Measurements from ENCODE around the gene ZBTB7C. TPM values are rescaled to one million over a fixed set of nuclear protein-coding genes. Genes with fewer than 3 reads are reported as not detected.
A peak's percentile ranks its signal among the peaks of the same experiment; 100 is the strongest.

The ZBTB7C gene
- polyA plus RNA-seq, 1 donor (not counting 4 experiments of a cell fraction or from before 2014, with no cell fraction given), result 0.58 TPM

DNA sequence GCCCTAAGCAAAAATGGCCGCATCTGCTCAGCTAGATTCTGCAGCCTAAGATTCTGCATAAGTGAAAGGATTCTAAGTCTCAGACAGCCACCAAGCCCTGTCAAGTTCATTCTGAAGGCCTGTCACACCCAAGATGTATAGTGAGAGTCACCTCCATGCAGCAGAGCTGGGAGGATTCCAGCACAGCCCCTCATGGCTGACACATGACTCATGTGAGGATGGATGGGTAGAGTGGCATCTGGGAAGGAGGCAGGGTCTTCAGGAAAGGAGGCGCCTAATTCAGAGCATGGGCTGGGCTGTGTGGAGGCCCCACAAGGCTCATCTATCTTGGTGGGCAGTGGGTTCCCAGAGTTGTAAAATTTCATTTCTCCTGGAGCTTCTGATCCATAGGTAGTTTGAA is 41.5 kb upstream of the ZBTB7C start:
- no peak overlapping the region for H3K4me3 ChIP-seq (ENCODE audit: control insufficient read depth in 2 of 3, extremely low read depth in 1 of 3, insufficient read depth in 2 of 3, low read depth in 1 of 3, low read length in 3 of 3)
- H3K79me2 ChIP-seq (ENCODE audit: control insufficient read depth, insufficient read depth, low read length), result no peaks in the 10 kb centered on the region
- H3K9me3 ChIP-seq (ENCODE audit: control insufficient read depth, low read depth, low read length), result no peaks in the 10 kb centered on the region
- FAIRE-seq (no peak), DNase-seq (ENCODE audit: low read depth, low spot score) (no peak)
- TF ChIP-seq EZH2 (IDR thresholded peaks at IDR 0.05; ENCODE audit: low read length), result no peak
- TF ChIP-seq, protein P1, sequence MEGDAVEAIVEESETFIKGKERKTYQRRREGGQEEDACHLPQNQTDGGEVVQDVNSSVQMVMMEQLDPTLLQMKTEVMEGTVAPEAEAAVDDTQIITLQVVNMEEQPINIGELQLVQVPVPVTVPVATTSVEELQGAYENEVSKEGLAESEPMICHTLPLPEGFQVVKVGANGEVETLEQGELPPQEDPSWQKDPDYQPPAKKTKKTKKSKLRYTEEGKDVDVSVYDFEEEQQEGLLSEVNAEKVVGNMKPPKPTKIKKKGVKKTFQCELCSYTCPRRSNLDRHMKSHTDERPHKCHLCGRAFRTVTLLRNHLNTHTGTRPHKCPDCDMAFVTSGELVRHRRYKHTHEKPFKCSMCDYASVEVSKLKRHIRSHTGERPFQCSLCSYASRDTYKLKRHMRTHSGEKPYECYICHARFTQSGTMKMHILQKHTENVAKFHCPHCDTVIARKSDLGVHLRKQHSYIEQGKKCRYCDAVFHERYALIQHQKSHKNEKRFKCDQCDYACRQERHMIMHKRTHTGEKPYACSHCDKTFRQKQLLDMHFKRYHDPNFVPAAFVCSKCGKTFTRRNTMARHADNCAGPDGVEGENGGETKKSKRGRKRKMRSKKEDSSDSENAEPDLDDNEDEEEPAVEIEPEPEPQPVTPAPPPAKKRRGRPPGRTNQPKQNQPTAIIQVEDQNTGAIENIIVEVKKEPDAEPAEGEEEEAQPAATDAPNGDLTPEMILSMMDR (optimal IDR thresholded peaks at IDR 0.05 in 1 of 3, IDR thresholded peaks at IDR 0.05 in 1 of 3, conservative IDR thresholded peaks at IDR 0.05 in 1 of 3; ENCODE audit: extremely low read depth in 1 of 3, insufficient read depth in 2 of 3, low read length in 3 of 3), result no peak
- H2AFZ ChIP-seq (ENCODE audit: control insufficient read depth, low read length), result no peak overlapping the region
- peaks cover 2% of the 10 kb centered on the region for H3K27me3 ChIP-seq (ENCODE audit: control insufficient read depth, extremely low read depth, insufficient read depth, low read length)
- H3K9me1 ChIP-seq (ENCODE audit: control insufficient read depth, extremely low read depth, insufficient read depth, low read length), result no peaks in the 10 kb centered on the region
- H3K9ac ChIP-seq (ENCODE audit: control insufficient read depth, extremely low read depth, insufficient read depth, low read length), result no peak overlapping the region
- H3K4me2 ChIP-seq (ENCODE audit: control insufficient read depth, extremely low read depth, insufficient read depth, low read depth, low read length), result no peak overlapping the region
- no peaks in the 10 kb centered on the region for H4K20me1 ChIP-seq (ENCODE audit: control insufficient read depth, extremely low read depth, insufficient read depth, low read length)
- H3K4me1 ChIP-seq (ENCODE audit: control insufficient read depth, extremely low read depth, insufficient read depth, low read length), result peaks cover 31% of the 10 kb centered on the region
- dilution Hi-C loops (cut with MboI; ENCODE audit: extremely low pct_ligation_motif_present, low sequenced_read_pairs), result no loop called here
- no peak overlapping the region for H3K27ac ChIP-seq (ENCODE audit: control insufficient read depth, insufficient read depth, low read length)
- no peaks in the 10 kb centered on the region for H3K36me3 ChIP-seq (ENCODE audit: control insufficient read depth in 2 of 2, extremely low read depth in 1 of 2, insufficient read depth in 2 of 2, low read length in 2 of 2)

GRCh38 chr18:48446582-48447225 is 37.5 kb upstream of the ZBTB7C start:
- peak; percentile 83 for FAIRE-seq
- dilution Hi-C loops (cut with MboI; ENCODE audit: extremely low pct_ligation_motif_present, low sequenced_read_pairs), result loop anchor here (25.0 kb wide), 1 partner anchor 209 kb away; no protein-coding TSS in a partner anchor
- H3K27ac ChIP-seq (ENCODE audit: control insufficient read depth, insufficient read depth, low read length), result no peak overlapping the region

More at GRCh38 chr18:48446582-48447225, 37.5 kb upstream of the ZBTB7C start:
- Histone ChIP-seq H3K4me2 (ENCODE audit: control insufficient read depth, extremely low read depth, insufficient read depth, low read depth, low read length) (no peak overlapping the region), H2AFZ (ENCODE audit: control insufficient read depth, low read length) (peak overlapping the region; percentile 34), H3K27me3 (ENCODE audit: control insufficient read depth, extremely low read depth, insufficient read depth, low read length) (peaks cover 6% of the 10 kb centered on the region), H3K9me1 (ENCODE audit: control insufficient read depth, extremely low read depth, insufficient read depth, low read length) (no peaks in the 10 kb centered on the region), H3K4me1 (ENCODE audit: control insufficient read depth, extremely low read depth, insufficient read depth, low read length) (no peaks in the 10 kb centered on the region), H3K9ac (ENCODE audit: control insufficient read depth, extremely low read depth, insufficient read depth, low read length) (no peak overlapping the region), H3K9me3 (ENCODE audit: control insufficient read depth, low read depth, low read length) (no peaks in the 10 kb centered on the region), H3K79me2 (ENCODE audit: control insufficient read depth, insufficient read depth, low read length) (no peaks in the 10 kb centered on the region), H4K20me1 (ENCODE audit: control insufficient read depth, extremely low read depth, insufficient read depth, low read length) (no peaks in the 10 kb centered on the region), H3K4me3 (ENCODE audit: control insufficient read depth in 2 of 3, extremely low read depth in 1 of 3, insufficient read depth in 2 of 3, low read depth in 1 of 3, low read length in 3 of 3) (no peak overlapping the region), H3K36me3 (ENCODE audit: control insufficient read depth in 2 of 2, extremely low read depth in 1 of 2, insufficient read depth in 2 of 2, low read length in 2 of 2) (no peaks in the 10 kb centered on the region)
- TF ChIP-seq, protein P1 (optimal IDR thresholded peaks at IDR 0.05 in 1 of 3, IDR thresholded peaks at IDR 0.05 in 1 of 3, conservative IDR thresholded peaks at IDR 0.05 in 1 of 3; ENCODE audit: extremely low read depth in 1 of 3, insufficient read depth in 2 of 3, low read length in 3 of 3), result peak in 2 of 3 experiments; percentile 94 to 96
- TF ChIP-seq EZH2 (IDR thresholded peaks at IDR 0.05; ENCODE audit: low read length), result no peak
- DNase-seq (ENCODE audit: low read depth, low spot score), result no peak
